HEK293 (cell line): Measurements from ENCODE around the gene TBC1D16.

Source experiments
- CTCF ChIP-seq: fragments of 450-650 bp; formaldehyde crosslinking; IDR thresholded peaks from 2 replicates; pipeline ENCODE4 v1.5.1; 2016; ENCODE audit warnings: missing biosample characterization, missing genetic modification characterization
- MEIS1 ChIP-seq: sonication (generic); formaldehyde crosslinking; IDR thresholded peaks from 2 replicates; pipeline ENCODE4 v1.8.1; 2022; ENCODE audit warnings: missing genetic modification reagents, mild to moderate bottlenecking, borderline replicate concordance
- SP7 ChIP-seq: fragments of 450-650 bp; formaldehyde crosslinking; IDR thresholded peaks from 2 replicates; pipeline ENCODE4 v1.5.1; 2016; ENCODE audit warnings: missing biosample characterization, missing genetic modification characterization

- no peak for TF ChIP-seq SP7 (tag by site-specific recombination)
- TF ChIP-seq CTCF (tag by site-specific recombination) = no peak
- TF ChIP-seq MEIS1 = no peak
Measured at GRCh38 chr17:79992649-79993389, 42.9 kb downstream of the TBC1D16 start.
